Caco-2 (cell line): ENCODE data around the gene TENM3. TPM values are rescaled to one million over a fixed set of nuclear protein-coding genes. Genes with fewer than 3 reads are reported as not detected.

ENCODE experiments used
- BruUV-seq: library from RNA; stranded (reverse); fragments of 400-500 nt; replicated peaks from 2 replicates; lab custom pipeline; 2021; lab: Mats Ljungman, UMichigan
- CTCF ChIA-PET: fragments of 300-600 bp; sonication (Branson Sonifier 250); formaldehyde crosslinking; loops from one replicate; lab custom pipeline; 2022; ENCODE audit warnings: antibody characterized with exemption; lab: Charles Lee
- POLR2A ChIA-PET: fragments of 300-600 bp; sonication (Branson Sonifier 250); formaldehyde crosslinking; loops from one replicate; lab custom pipeline; 2022; ENCODE audit warnings: antibody characterized with exemption; lab: Charles Lee
- DNase-seq, 2 experiments: peaks; one replicate each; pipeline versions ENCODE4 v3.0.0 to v3.0.0-alpha.2; 2020 to 2022
- H3K27me3 ChIP-seq: replicated peaks from 2 replicates; pipeline ENCODE4 v1.6.0; 2011; ENCODE audit warnings: low read length; ENCODE audit not compliant: control insufficient read depth, insufficient read depth
- H3K36me3 ChIP-seq: 2 replicates; pipeline ENCODE4 v1.5.1; 2011; ENCODE audit warnings: low read length; ENCODE audit not compliant: control insufficient read depth, insufficient read depth
- H3K4me1 ChIP-seq: fragments of 250-450 bp; sonication (Bioruptor Pico); 2 replicates; pipeline ENCODE4 v1.5.1; 2020; ENCODE audit warnings: mild to moderate bottlenecking
- H3K4me3 ChIP-seq: 2 replicates; pipeline ENCODE4 v1.5.1; 2011; ENCODE audit warnings: low read depth, mild to moderate bottlenecking, control low read depth, low read length
- H3K9me3 ChIP-seq: fragments of 250-450 bp; sonication (Bioruptor Pico); 2 replicates; pipeline ENCODE4 v1.5.1; 2020; ENCODE audit warnings: mild to moderate bottlenecking, moderate library complexity
- H3K27ac Mint-ChIP-seq: one replicate; pipeline ENCODE4 v1.8.0; 2022; ENCODE audit warnings: mixed read lengths; ENCODE audit not compliant: unreplicated experiment
- H3K27me3 Mint-ChIP-seq: one replicate; pipeline ENCODE4 v1.8.0; 2022; ENCODE audit warnings: mixed read lengths; ENCODE audit not compliant: insufficient read depth, unreplicated experiment
- H3K36me3 Mint-ChIP-seq: one replicate; pipeline ENCODE4 v1.8.0; 2022; ENCODE audit warnings: mild to moderate bottlenecking, mixed read lengths; ENCODE audit not compliant: insufficient read depth, unreplicated experiment
- H3K4me1 Mint-ChIP-seq: one replicate; pipeline ENCODE4 v1.8.0; 2022; ENCODE audit warnings: low read depth, mixed read lengths; ENCODE audit not compliant: unreplicated experiment
- H3K4me3 Mint-ChIP-seq: one replicate; pipeline ENCODE4 v1.8.0; 2022; ENCODE audit warnings: mild to moderate bottlenecking, moderate library complexity, mixed read lengths; ENCODE audit not compliant: unreplicated experiment
- H3K9me3 Mint-ChIP-seq: one replicate; pipeline ENCODE4 v1.8.0; 2022; ENCODE audit warnings: mixed read lengths; ENCODE audit not compliant: unreplicated experiment
- CTCF ChIP-seq, 2 experiments: fragments of 200-600 bp in 1 of 2; IDR thresholded peaks; 1 replicate in 1 of 2; 2 replicates in 1 of 2; pipeline versions ENCODE4 v1.5.1 to v1.8.0; 2011 to 2022; ENCODE audit warnings: antibody characterized with exemption in 1 of 2, control low read depth in 1 of 2, inconsistent platforms in 1 of 2, low read depth in 1 of 2, low read length in 1 of 2, mild to moderate bottlenecking in 1 of 2, moderate library complexity in 1 of 2; ENCODE audit not compliant: insufficient read depth in 1 of 2, severe bottlenecking in 1 of 2, unreplicated experiment in 1 of 2
- intact Hi-C: fragments of 100-400 bp; cut with micrococcal nuclease; formaldehyde crosslinking; loops from one replicate; pipeline ENCODE4 v1.10.0; 2022; ENCODE audit not compliant: unreplicated experiment
- total RNA-seq: library from RNA; stranded (reverse); gene quantifications from 2 replicates; pipeline ENCODE4 v1.2.3, GENCODE V29; 2022

Gene TENM3
- total RNA-seq, 1 experiment from 2014 or later: 94.7 TPM

- no peaks in the 10 kb centered on the region for H3K9me3 Mint-ChIP-seq
- H3K9me3 ChIP-seq: no peaks in the 10 kb centered on the region
- no peak overlapping the region for H3K4me3 Mint-ChIP-seq
- H3K4me1 ChIP-seq: no peaks in the 10 kb centered on the region
- H3K36me3 ChIP-seq: no peaks in the 10 kb centered on the region
- CTCF ChIA-PET: no interaction called here
- no peak for DNase-seq
- H3K36me3 Mint-ChIP-seq: peaks cover 35% of the 10 kb centered on the region
- no TSS peak for BruUV-seq
- POLR2A ChIA-PET: no interaction called here
- no peaks in the 10 kb centered on the region for H3K27me3 Mint-ChIP-seq
- no peaks in the 10 kb centered on the region for H3K27me3 ChIP-seq
- H3K27ac Mint-ChIP-seq: no peak overlapping the region
- H3K4me1 Mint-ChIP-seq: no peaks in the 10 kb centered on the region
- no peak overlapping the region for H3K4me3 ChIP-seq
- no peak for TF ChIP-seq CTCF (IDR thresholded peaks at IDR 0.05; ENCODE audit: insufficient read depth in 1 of 2, low read depth in 1 of 2, low read length in 1 of 2, severe bottlenecking in 1 of 2, unreplicated experiment in 1 of 2)
- intact Hi-C loops: no loop called here
These were observed 58.5 kb downstream of the TENM3 start for GRCh38 chr4:182301736-182302135.

GRCh38 chr4:182303847-182304246 lies 60.6 kb downstream of the TENM3 start:
- ChIA-PET CTCF (no interaction called here), POLR2A (no interaction called here)
- H3K4me1 Mint-ChIP-seq: no peaks in the 10 kb centered on the region
- Histone ChIP-seq H3K36me3 (no peaks in the 10 kb centered on the region), H3K27me3 (no peaks in the 10 kb centered on the region), H3K4me1 (no peaks in the 10 kb centered on the region), H3K4me3 (no peak overlapping the region), H3K9me3 (no peaks in the 10 kb centered on the region)
- no TSS peak for BruUV-seq
- peaks cover 24% of the 10 kb centered on the region for H3K36me3 Mint-ChIP-seq
- no peaks in the 10 kb centered on the region for H3K9me3 Mint-ChIP-seq
- no peak for TF ChIP-seq CTCF (IDR thresholded peaks at IDR 0.05; ENCODE audit: insufficient read depth in 1 of 2, low read depth in 1 of 2, low read length in 1 of 2, severe bottlenecking in 1 of 2, unreplicated experiment in 1 of 2)
- H3K27me3 Mint-ChIP-seq: no peaks in the 10 kb centered on the region
- DNase-seq: no peak
- intact Hi-C loops: no loop called here
- no peak overlapping the region for H3K4me3 Mint-ChIP-seq
- no peak overlapping the region for H3K27ac Mint-ChIP-seq

- TF ChIP-seq CTCF (IDR thresholded peaks at IDR 0.05; ENCODE audit: insufficient read depth in 1 of 2, low read depth in 1 of 2, low read length in 1 of 2, severe bottlenecking in 1 of 2, unreplicated experiment in 1 of 2): no peak
- no peaks in the 10 kb centered on the region for H3K36me3 ChIP-seq
- no peaks in the 10 kb centered on the region for H3K9me3 ChIP-seq
- Mint-ChIP-seq H3K36me3 (peaks cover 23% of the 10 kb centered on the region), H3K4me1 (no peaks in the 10 kb centered on the region), H3K27ac (no peak overlapping the region), H3K9me3 (no peaks in the 10 kb centered on the region), H3K27me3 (no peaks in the 10 kb centered on the region), H3K4me3 (no peak overlapping the region)
- ChIA-PET CTCF (no interaction called here), POLR2A (no interaction called here)
- no peaks in the 10 kb centered on the region for H3K4me1 ChIP-seq
- no peaks in the 10 kb centered on the region for H3K27me3 ChIP-seq
- no TSS peak for BruUV-seq
- intact Hi-C loops: no loop called here
- H3K4me3 ChIP-seq: no peak overlapping the region
- no peak for DNase-seq
These were observed 63.7 kb downstream of the TENM3 start for GRCh38 chr4:182306792-182307507.
